Duodenal mucosa (tissue), 2 donors: ENCODE data around the gene SERINC5.

Experiments
- H3K27ac ChIP-seq: one replicate; pipeline ENCODE4 v1.7.0; 2013; ENCODE audit warnings: low read depth, low read length
- H3K27me3 ChIP-seq, 2 donors: one replicate each; pipeline ENCODE4 v1.7.0; 2013; ENCODE audit warnings: low read length in 2 of 2, control low read depth in 1 of 2; ENCODE audit not compliant: insufficient read depth in 2 of 2, control insufficient read depth in 1 of 2
- H3K36me3 ChIP-seq, 2 donors: one replicate each; pipeline ENCODE4 v1.7.0; 2013; ENCODE audit warnings: low read length in 2 of 2, control low read depth in 1 of 2; ENCODE audit not compliant: insufficient read depth in 2 of 2, control insufficient read depth in 1 of 2
- H3K4me1 ChIP-seq, 2 donors: one replicate each; pipeline ENCODE4 v1.7.0; 2013; ENCODE audit warnings: low read length in 2 of 2, control low read depth in 1 of 2; ENCODE audit not compliant: insufficient read depth in 2 of 2, control insufficient read depth in 1 of 2
- H3K4me3 ChIP-seq, 2 donors: one replicate each; pipeline ENCODE4 v1.7.0; 2013; ENCODE audit warnings: low read length in 2 of 2, low read depth in 1 of 2
- H3K9ac ChIP-seq, 2 donors: one replicate each; pipeline ENCODE4 v1.7.0; 2013; ENCODE audit warnings: low read length in 2 of 2, low read depth in 1 of 2
- H3K9me3 ChIP-seq, 2 donors: one replicate each; pipeline ENCODE4 v1.7.0; 2013; ENCODE audit warnings: low read length in 2 of 2, control low read depth in 1 of 2; ENCODE audit not compliant: control insufficient read depth in 1 of 2

SERINC5 gene

DNA sequence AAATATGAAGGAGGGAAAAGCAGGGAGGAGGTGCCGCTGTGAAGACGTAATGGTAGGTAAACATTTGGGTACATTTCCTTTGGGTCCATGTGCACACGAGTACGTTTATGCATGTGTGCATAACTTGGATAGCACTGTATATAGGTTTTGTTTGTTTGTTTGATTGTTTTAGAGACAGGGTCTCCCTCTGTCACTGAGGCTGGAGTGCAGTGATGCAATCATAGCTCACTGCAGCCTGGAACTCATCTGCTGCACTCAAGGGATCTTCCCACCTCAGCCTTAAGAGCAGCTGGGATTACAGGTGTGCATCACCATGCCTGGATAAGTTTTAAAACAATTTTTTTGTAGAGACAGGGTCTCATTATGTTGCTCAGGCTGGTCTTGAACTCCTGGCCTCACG is 126.7 kb downstream of the SERINC5 start:
- no peak overlapping the region for H3K9ac ChIP-seq
- H3K9me3 ChIP-seq: no peaks in the 10 kb centered on the region
- H3K4me3 ChIP-seq: no peak overlapping the region
- no peaks in the 10 kb centered on the region for H3K27me3 ChIP-seq
- H3K4me1 ChIP-seq: peaks cover 0 to 7% of the 10 kb centered on the region in 2 donors
- no peak overlapping the region for H3K27ac ChIP-seq
- H3K36me3 ChIP-seq: no peaks in the 10 kb centered on the region

DNA sequence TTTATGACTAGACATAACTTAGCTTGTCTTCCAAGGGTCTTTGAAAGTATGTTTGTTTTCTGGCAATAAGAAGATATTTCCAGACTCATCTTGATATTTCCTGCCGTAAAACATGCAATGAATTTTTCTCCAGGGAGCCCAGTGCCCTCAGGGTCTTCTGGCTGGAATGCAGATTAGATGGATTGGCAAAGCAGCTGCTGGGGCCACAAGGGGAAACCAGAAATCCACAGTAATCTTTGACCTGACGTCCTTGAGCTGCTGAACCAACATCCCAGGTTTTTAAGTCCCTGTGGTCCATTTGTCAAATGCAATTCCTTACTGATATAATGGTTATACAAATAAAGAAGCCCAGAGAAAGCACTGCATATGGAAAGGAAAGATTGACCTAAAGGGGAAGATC is 127.7 kb downstream of the SERINC5 start:
- no peak overlapping the region for H3K9ac ChIP-seq
- no peak overlapping the region for H3K4me3 ChIP-seq
- no peak overlapping the region for H3K27ac ChIP-seq
- no peaks in the 10 kb centered on the region for H3K27me3 ChIP-seq
- no peaks in the 10 kb centered on the region for H3K9me3 ChIP-seq
- peaks cover 0 to 7% of the 10 kb centered on the region in 2 donors for H3K4me1 ChIP-seq
- H3K36me3 ChIP-seq: no peaks in the 10 kb centered on the region

GRCh38 chr5:80127116-80127552 is 128.7 kb downstream of the SERINC5 start:
- Histone ChIP-seq H3K27ac (no peak overlapping the region), H3K9ac (no peak overlapping the region), H3K4me3 (no peak overlapping the region), H3K36me3 (no peaks in the 10 kb centered on the region), H3K4me1 (peaks cover 0 to 7% of the 10 kb centered on the region in 2 donors), H3K27me3 (no peaks in the 10 kb centered on the region), H3K9me3 (no peaks in the 10 kb centered on the region)

DNA sequence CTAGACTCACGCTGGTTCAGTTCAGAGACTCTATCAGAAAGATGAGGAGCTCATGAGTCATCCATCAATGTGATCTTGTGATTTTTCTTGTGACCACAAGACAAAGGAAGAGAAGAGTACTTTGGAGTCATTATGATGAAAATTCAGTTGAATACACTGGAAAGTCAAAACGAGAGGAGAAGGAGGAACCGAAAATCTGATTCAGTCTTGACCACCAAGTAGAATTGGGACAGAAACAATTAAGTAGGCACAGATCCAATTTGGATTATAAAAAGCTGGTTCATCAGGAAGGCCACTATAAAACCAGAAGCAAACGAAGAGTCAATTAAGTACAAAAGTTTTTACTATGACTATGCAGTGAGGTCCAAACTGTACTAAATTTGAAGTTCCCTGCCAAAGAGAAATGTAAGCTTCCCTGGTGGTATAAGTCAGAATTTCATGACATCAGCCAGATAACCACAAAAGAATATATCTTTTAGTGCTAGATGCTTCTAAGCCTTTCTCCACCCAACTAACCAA is 129.8 kb downstream of the SERINC5 start:
- Histone ChIP-seq H3K4me3 (no peak overlapping the region), H3K27ac (no peak overlapping the region), H3K4me1 (peaks cover 0 to 7% of the 10 kb centered on the region in 2 donors), H3K36me3 (no peaks in the 10 kb centered on the region), H3K9ac (no peak overlapping the region), H3K9me3 (no peaks in the 10 kb centered on the region), H3K27me3 (no peaks in the 10 kb centered on the region)

- Histone ChIP-seq H3K36me3 (no peaks in the 10 kb centered on the region), H3K9ac (no peak overlapping the region), H3K27me3 (no peaks in the 10 kb centered on the region), H3K4me1 (peaks cover 0 to 7% of the 10 kb centered on the region in 2 donors), H3K27ac (no peak overlapping the region), H3K9me3 (no peaks in the 10 kb centered on the region), H3K4me3 (no peak overlapping the region)
Measured at GRCh38 chr5:80125022-80125961, 130.6 kb downstream of the SERINC5 start.

GRCh38 chr5:80124121-80124918 is 131.5 kb downstream of the SERINC5 start:
- no peak overlapping the region for H3K4me3 ChIP-seq
- no peaks in the 10 kb centered on the region for H3K27me3 ChIP-seq
- no peaks in the 10 kb centered on the region for H3K36me3 ChIP-seq
- H3K4me1 ChIP-seq: peaks cover 0 to 7% of the 10 kb centered on the region in 2 donors
- no peak overlapping the region for H3K9ac ChIP-seq
- H3K27ac ChIP-seq: no peak overlapping the region
- H3K9me3 ChIP-seq: no peaks in the 10 kb centered on the region

DNA sequence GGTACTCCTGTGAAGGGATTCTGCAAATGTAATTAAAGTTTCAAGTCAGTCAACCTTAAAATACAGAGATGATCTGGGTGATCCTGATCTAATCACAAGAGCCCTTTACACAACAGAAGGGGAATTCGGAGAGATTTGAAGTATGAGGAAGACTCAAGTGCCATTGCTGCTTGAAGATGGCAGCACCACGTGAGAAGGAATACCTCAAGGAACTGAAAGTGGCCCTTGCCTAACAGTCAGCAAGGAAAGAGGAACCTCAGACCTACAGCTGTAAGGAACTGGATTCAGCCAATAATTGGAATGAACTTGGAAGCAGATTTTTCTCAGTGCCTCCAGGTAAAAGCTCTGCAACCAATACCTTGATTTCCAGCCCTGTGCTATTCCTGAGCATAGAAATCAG is 133.3 kb downstream of the SERINC5 start:
- H3K4me1 ChIP-seq: peaks cover 0 to 7% of the 10 kb centered on the region in 2 donors

GRCh38 chr5:80119372-80119771 is 136.5 kb downstream of the SERINC5 start:
- Histone ChIP-seq H3K4me3 (no peak overlapping the region), H3K27me3 (no peaks in the 10 kb centered on the region), H3K9ac (no peak overlapping the region), H3K9me3 (no peaks in the 10 kb centered on the region), H3K36me3 (no peaks in the 10 kb centered on the region), H3K4me1 (no peaks in the 10 kb centered on the region), H3K27ac (no peak overlapping the region)

More for the DNA sequence above, 133.3 kb downstream of the SERINC5 start:
- Histone ChIP-seq H3K4me3 (no peak overlapping the region), H3K9me3 (no peaks in the 10 kb centered on the region), H3K9ac (no peak overlapping the region), H3K27me3 (no peaks in the 10 kb centered on the region), H3K36me3 (no peaks in the 10 kb centered on the region), H3K27ac (no peak overlapping the region)

GRCh38 chr5:80117446-80117845 is 138.4 kb downstream of the SERINC5 start:
- Histone ChIP-seq H3K27me3 (no peaks in the 10 kb centered on the region), H3K4me3 (no peak overlapping the region), H3K36me3 (no peaks in the 10 kb centered on the region), H3K9ac (no peak overlapping the region), H3K27ac (no peak overlapping the region), H3K9me3 (no peaks in the 10 kb centered on the region), H3K4me1 (no peaks in the 10 kb centered on the region)

DNA sequence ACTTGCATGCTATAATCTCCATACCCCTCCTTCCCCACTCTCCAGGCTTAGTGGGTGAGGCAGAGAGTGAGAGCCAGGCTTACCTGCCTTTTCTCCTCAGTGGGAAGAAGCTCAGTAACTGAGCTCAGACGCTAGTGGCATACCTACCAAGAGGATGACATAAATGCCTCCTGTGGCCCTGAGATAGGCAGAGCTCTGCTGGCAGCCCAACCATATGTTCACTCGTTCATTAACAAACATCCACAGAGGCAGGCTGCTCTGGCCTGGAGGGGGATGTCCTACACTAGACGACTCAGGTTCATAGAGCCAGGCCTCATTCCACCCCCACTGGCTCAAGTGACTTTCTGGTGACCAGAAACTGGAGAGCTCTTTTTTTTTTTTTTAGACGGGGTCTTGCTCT is 139.4 kb downstream of the SERINC5 start:
- no peaks in the 10 kb centered on the region for H3K9me3 ChIP-seq
- H3K27me3 ChIP-seq: no peaks in the 10 kb centered on the region
- H3K4me1 ChIP-seq: no peaks in the 10 kb centered on the region
- H3K27ac ChIP-seq: no peak overlapping the region
- no peak overlapping the region for H3K4me3 ChIP-seq
- no peaks in the 10 kb centered on the region for H3K36me3 ChIP-seq
- H3K9ac ChIP-seq: no peak overlapping the region
